Left renal cortex interstitium (tissue), 4 donors: Measurements from ENCODE around the gene MAD2L1. TPM values are rescaled to one million over a fixed set of nuclear protein-coding genes. Genes with fewer than 3 reads are reported as not detected.

Experiments
- DNase-seq, 4 donors: peaks; one replicate each; pipeline ENCODE4 v3.0.0-alpha.2; 2013; ENCODE audit warnings: low read depth in 4 of 4, low spot score in 2 of 4, missing footprints in 1 of 4
- polyA plus RNA-seq, 4 donors: library from polyadenylated mRNA; unstranded; fragments of 120-200 nt; gene quantifications; one replicate each; pipeline ENCODE4 v1.2.1, GENCODE V29; 2013; ENCODE audit not compliant: insufficient read length in 4 of 4

MAD2L1 gene
- polyA plus RNA-seq, 4 donors, result 42.4 to 58.0 (median 50.6) TPM

DNA sequence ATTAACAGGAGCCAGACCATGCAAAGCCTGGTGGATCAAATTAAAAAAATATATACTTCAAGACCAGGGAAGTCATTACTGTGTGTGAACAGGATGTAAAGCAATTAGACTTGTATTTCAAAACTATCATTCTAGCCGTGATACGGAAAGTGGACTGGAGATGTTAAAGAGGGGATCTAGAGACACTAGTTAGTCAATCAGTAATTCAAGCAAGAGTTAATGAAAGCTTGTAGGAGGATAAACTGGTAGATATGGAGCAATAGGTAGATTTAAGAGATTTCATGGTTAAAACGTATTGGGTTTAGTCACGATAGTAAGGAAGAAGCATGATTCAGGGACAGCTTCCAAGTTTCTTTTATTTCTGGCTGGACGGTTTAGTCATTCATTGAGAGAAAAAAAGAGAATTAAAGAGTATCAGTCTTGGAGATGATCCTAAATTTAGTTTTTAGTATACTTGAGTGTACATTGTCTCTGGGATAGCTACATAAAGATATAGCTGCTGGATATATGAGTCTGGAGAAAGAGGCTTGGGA is 3.9 kb downstream of the MAD2L1 start:
- no peak for DNase-seq

DNA sequence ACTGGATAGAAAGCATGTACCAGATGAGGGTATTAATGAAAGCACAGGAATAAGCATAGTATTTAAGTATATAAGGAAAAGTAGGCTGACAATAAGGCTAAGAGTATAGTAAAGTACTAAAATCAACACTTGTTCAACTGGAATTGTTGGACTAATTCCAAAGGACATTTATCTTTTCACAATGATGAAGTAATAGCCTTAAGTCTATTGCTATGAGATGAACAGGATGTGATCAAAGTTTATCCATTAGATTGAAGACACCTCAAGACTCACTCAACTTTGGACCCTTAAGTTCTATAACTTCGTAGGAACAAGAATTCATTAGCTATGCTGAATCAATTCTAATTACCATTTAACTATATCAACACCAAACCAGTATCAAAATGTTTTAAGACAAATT is 7.6 kb downstream of the MAD2L1 start:
- DNase-seq, result no peak

DNA sequence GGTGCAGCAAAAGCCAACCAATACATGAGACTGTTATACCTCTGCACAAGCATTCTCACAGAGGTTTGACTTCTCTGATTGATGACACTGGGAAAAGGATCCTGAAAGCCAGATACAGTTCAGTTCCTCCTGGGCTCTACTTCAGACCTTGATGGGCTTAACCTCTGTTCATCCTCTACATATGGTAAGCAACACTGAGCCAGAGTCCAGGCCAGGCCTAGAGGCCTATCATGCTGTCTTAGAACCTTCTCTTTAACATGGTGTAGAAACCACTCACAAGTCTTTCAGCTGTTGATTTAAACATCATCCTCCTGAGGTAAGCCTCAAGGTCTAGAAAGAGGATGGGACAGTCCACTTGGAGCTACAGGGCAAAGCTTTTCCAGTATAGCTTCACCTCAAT is 9.2 kb downstream of the MAD2L1 start:
- DNase-seq, result no peak

DNA sequence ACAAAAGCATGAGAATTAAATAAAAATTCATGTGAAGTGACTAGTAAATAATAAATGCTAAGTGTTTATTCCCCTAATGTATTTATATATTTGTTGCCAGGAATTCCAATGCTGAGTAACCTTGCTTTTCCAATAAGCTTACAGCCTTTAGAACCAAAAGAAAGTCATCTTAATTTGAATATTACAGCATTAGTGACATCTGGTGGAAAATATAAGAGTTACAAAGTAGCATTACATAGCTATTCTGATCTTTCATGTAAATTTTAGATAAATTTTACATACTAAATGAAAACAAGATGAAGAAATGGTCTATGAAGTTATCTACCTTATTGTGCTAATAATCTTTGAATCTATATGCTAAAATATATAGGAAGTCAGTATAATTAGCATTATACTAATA is 10.4 kb downstream of the MAD2L1 start:
- DNase-seq, result no peak

DNA sequence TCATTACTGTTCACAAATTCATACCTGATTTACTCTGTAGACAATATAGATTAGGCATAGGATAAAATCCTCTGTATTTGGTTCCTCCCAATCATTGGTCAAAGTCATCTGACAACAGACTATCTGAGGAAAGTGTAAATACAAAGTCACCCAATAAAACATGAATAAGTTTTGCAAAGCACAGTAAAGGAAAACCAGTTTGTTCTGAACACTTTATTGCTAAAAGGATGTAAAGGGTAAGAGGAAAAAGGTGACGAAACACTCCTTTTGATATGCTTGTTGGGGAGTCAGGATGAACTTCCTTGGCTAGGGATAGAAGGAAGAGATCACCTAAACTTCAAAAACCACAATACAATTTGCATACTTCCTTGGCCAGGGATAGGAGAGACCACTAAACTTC is 10.9 kb downstream of the MAD2L1 start:
- DNase-seq, result no peak

DNA sequence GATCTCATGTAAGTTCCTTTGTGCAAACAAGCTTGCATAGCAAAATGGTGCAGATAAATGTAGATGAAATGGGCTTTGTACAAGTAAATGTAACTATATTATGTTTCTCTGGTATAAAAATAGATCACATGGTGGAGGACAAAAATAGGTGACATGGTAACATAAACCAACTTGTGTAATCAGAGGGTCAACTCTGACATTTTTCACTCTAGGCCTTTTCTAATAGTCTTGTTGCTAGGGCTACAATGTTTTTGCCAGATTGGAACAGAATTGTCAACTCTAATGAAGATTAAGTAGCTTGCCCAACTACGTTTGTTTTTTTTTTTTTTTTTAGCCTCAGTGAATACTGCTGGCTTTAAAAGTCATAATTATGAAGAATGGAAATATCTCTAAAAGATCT is 11.5 kb downstream of the MAD2L1 start:
- no peak for DNase-seq

DNA sequence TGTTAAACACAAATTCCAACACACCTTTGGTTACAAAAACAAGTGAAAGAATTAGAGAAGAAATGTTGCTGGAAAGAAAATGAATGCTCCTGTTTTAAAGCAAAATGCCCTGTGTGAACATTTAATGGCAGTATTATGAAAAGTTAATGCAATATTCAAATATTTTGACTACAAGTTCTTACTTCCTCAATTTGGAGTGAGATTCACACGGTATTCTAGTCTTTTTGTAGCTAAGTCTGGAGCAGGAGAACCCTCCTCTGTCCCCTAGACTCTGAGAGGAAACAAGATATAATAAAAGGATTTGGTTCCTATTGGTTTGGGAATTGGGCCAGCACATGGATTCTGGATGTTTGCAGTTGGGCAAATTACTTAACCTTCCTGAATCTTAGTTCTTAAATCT is 12.7 kb downstream of the MAD2L1 start:
- DNase-seq, result no peak

DNA sequence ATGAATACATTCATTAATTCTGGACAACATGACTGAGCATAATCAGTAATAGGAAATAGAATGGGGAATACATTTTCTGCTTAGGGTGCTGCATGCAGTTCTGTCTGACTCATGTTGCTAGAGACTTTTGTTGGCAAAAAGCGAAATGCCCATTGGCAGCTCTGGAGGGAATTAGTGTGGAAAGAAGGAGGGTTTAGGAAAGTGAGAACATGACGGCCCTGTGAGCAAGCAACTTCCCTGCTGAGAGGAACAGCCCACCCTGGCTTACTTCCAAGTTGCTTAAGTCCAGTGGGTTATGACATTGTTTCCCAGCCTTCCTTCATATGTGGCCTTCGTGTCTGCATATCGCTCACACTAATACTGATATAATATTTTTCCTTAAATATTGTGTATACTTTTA is 13.8 kb downstream of the MAD2L1 start:
- no peak for DNase-seq

DNA sequence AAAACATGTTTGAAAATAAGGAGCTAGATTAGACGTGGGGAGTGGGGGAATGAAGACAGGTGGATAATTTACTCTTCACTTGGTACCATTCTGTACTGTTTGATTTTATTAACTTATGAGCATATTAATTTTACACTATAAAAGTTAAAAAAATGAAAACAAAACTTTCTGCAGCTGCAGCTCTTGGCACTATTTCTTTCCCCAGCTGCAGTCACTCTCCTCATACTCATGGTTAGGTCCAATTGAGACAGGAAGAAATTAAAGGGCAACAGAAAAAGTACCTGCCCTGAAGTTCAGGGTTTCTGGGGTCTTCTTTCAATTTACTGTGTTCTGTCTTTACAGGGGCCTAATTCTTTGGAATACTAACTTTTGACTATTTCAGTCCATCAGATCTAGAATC is 15.4 kb downstream of the MAD2L1 start:
- DNase-seq, result no peak

DNA sequence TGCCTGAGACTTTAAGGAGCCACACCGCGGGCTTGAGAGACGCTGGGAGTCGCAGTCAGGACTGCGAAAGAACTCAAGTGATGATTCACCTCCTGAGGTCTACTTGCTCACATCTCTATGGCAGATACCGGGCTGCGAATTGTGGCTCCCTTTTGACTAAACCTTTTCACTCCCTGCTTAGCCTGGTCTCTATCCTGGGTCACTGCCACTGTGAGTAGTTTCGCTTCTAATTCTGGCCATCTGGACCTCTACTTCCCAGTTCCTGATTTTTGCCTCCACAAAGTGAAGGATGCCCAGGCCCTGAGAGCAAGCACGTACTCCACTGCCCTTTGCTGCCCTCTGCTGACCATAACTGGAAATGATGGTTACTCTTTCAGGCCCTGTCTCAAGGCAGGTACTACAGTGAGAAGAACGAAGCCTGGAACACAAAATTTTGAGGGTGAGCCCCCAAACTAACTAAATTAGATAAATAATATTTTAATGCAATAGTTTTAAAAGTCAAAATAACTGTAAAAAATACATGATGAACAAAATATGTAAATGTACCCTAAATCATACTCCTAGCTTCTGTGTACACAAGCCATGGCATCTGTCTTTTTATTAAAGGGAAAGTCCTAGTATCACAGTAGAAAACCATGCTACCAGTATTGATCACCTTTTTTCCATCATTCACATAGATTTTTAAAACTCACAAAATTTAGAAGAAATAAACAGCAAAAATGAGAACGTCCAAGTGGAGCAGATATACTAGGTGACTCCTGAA is 16.7 kb downstream of the MAD2L1 start:
- DNase-seq, result peak; percentile 60 to 79 (median 73)

DNA sequence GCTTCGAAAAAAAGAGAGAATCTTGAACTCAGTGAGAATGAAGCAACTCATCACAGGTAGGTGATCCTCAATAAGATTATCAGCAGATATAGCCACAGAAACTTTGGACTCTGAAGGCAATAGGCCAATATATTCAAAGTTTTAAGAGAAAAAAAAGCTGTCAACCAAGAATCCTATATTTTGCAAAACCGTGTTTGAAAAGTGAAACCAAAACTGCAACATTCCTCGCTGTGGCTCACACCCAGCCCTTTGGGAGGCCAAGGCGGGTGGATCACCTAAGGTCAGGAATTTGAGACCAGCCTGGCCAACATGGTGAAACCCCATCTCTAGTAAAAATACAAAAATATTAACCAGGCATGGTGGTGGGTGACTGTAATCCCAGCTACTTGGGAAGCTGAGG is 22.8 kb downstream of the MAD2L1 start:
- no peak for DNase-seq

DNA sequence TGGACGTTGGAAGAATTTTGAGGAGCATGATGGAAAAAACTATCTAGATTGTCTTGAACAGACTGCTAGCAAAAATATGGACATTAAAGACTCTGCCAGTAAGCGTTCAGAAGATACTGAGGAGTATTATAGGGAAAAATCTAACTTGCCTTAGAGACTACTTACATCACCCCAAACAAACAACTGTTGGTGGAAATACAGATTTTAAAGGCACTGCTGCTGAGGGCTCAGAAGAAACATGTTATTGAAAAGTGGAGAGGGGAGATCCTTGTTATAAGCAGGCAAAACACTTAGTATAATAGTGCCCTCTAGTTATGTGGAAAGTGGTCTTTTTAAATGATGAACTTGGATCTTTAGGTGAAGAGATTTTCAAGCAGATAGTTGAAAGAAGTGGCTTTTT is 29.2 kb downstream of the MAD2L1 start:
- DNase-seq, result no peak

DNA sequence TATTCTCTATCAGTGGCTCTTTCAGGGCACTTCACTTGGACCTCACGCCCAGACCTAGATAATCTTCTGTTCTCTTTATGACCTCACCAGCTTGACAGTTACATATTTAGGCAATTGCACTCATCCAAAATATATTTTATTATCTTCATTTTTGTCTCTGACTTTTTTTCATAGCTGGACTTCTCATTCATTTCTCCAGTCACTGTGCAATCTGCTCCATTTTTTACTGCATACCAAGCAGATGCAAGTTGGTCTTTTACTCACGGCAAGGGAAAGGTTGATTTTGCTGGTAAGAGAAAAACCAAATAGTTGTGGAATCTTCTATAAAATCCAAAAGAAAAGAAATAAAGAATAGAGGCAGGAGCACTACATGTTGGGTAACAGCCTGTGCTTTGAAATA is 31.7 kb downstream of the MAD2L1 start:
- no peak for DNase-seq

DNA sequence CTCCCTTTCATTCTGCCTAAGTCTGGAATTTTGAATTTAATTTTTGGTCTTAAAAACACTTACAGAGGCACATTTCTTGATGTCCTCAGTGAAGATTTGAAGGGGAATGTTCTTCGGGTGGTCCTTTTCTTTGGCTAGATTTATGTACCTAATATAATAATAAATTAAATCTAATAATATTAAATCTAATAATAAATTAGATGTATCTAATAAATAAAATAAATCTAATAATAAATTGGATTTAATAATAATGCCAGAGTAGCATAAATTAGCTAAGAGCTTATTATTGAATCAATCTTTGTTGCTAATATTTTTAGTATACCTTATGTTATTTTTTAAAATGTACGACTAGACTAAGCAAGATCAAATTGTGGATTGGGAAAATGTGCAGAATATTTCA is 39.8 kb downstream of the MAD2L1 start:
- no peak for DNase-seq

DNA sequence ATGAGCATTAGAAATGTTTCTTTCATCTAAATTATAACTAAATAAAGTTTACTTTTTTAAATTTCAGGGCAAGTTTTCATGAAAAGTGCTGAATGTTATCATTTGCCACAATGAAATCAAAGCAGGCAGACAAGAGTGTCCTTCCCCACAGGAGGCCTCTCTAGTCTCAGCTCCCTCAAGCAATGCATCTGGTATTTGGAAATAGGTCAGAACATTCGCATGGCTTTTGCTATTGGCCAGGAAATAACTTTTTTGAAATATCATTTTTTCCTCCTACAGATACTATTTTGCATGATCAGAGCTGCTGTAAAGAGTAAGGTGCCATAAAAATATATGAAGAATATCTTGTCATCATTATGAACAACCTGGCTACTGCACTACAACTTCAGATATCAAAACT is 41.1 kb downstream of the MAD2L1 start:
- DNase-seq, result no peak

DNA sequence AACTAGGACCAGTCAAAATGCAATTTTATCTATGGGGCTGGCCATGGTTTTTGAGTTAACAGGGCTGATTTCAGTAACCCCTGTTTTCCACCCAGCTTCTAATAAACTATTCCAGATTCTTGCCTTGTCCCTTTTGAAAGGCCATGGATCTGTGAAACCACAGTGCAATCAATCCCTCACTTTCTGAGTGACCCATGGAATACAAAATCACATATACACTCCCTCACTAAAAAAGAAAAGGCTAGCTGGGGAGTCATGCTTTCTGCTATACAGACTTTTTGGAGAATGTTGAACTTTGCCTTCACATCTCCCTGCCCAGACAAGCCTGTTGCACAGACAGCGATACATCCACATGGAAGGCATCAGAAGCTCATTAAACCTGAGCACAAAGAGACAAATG is 47.9 kb downstream of the MAD2L1 start:
- DNase-seq, result no peak

DNA sequence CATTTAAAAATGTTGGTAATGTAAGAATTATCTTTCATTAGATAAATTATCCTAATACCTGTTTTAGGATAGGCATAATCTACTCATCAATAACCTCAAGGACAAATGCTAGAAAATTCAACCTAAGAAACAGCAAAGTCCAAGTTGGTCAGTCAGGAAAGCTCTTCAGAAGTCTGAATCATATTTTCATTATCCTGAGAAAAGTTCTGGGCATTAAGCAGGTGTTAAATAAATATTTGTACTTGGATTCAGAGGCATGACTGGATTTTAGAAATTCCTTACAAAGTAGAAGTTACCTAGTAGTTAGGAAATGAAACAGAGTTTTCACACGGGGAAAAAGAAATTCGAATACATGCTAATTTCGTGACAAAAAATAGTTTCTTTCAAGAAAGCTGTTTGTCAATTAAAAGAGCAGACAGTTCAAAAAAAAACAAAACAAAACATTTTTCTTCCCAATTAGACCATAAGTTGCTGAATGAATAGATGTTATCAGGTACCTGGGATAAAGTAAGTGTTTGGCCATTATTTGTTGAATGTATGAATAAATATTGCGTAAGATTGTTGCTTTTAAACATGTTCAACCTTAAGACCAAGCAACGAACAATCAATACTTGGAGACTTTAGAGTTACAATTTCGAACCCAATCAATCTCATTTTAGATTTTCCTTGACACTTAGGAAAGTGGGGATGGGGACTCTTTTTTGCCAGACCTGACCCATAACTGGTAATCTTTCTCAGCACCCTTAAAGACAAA is 48.5 kb downstream of the MAD2L1 start:
- no peak for DNase-seq

DNA sequence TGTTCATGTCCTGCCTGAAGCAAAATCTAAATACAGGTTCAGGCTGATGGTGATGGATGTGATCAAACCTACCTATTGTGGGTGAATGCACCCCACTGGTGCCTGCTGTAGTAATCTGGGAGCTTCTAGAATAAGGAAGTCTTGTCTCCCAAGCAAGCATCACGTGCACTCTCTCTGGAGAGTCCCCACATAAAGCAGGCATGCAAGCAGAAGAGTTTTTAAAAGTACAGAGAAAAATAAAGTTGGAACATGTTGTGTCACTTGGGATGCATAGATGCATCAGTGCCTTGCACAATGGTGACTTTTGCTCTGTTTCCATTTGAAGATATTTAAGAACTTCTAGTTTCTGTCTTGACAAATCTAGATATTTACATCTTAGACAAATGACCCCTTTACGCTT is 54.9 kb downstream of the MAD2L1 start:
- no peak for DNase-seq

DNA sequence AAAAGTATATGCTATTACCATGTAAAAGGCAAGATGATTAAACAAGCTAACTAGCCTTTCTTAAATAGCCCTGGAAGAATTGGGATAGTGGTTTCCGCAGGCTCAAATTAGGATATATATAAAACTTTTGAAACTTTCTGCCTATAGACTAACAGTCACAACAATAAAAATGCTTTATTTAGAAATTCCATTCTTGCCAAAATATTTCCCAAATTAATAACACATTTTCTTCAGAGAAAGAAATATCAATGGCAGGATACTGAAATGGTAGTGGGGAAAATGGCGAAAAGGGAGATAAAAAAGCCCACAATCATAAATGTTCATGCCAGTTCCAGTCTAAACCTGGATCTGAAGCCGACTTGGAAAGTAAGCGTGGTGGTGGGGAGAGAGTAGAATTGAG is 56.0 kb downstream of the MAD2L1 start:
- no peak for DNase-seq

DNA sequence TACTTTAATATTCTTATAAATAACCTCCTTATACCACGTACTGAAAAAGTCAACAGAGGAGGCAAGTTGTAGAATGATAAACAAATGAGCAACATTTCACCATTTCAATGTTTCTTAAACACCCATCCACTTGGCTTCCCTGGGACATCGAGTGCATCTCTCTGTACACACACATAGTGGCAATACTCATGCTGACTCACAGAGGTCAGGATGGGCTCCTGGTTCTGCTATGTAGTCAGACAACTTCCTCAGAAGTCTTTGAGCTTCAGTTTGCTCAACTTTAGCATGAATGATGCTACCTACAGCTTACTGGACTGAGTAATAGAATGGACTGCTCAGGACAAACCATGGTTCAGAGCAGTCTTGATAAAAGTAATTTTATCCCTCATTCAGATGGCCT is 56.9 kb downstream of the MAD2L1 start:
- no peak for DNase-seq

DNA sequence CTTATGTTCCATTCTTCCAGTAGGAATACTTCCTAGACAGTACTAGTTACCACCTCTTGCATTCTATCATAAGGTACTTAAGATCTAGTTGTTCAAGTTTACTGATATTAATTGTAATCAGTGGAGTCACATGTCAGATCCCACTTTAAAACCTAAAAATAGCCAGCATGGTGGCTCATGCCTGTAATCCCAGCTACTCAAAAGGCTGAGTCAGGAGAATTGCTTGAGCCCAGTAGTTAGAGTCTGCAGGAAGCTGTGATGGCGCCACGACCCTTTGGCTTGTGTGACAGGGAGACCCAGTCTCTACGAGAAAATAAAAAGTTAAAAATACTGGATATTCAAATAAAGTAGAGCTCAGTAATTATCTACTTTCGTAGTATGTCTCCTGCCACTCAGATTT is 57.7 kb downstream of the MAD2L1 start:
- no peak for DNase-seq

DNA sequence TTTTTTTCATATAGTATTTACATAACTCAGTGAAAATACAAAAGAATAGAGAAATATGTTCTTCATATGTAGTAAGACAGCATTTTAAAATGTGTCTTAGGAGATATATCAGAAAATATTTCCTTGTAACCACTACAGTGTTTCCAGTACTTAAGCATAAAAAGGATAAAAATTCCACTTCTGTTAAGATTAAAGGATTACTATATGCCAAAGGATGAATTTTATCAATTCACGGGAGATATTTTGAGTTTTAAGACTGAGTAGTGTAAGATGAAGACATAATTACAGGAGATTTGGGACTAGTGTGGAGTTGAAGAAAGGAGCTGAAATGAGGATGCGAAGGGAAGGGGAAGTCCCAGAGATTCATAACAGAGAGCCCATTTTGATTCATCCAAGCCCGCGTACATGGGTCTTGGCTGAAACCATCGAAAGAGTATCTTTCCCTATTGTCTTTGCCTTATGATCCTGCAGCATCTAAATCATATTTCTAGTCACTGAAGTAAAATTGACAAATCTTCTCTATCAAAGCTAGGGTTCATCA is 58.7 kb downstream of the MAD2L1 start:
- no peak for DNase-seq
